CD4-positive, alpha-beta T cell treated with Interferon alpha-2 for 1 hour (primary cell): ENCODE results near the gene TRPT1.
A peak's percentile ranks its signal among the peaks of the same experiment; 100 is the strongest.

Experiments
- DNase-seq, 2 donors: peaks; one replicate each; pipeline ENCODE4 v3.0.0-alpha.2; 2020 to 2022

The TRPT1 gene, protein sequence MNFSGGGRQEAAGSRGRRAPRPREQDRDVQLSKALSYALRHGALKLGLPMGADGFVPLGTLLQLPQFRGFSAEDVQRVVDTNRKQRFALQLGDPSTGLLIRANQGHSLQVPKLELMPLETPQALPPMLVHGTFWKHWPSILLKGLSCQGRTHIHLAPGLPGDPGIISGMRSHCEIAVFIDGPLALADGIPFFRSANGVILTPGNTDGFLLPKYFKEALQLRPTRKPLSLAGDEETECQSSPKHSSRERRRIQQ

DNA sequence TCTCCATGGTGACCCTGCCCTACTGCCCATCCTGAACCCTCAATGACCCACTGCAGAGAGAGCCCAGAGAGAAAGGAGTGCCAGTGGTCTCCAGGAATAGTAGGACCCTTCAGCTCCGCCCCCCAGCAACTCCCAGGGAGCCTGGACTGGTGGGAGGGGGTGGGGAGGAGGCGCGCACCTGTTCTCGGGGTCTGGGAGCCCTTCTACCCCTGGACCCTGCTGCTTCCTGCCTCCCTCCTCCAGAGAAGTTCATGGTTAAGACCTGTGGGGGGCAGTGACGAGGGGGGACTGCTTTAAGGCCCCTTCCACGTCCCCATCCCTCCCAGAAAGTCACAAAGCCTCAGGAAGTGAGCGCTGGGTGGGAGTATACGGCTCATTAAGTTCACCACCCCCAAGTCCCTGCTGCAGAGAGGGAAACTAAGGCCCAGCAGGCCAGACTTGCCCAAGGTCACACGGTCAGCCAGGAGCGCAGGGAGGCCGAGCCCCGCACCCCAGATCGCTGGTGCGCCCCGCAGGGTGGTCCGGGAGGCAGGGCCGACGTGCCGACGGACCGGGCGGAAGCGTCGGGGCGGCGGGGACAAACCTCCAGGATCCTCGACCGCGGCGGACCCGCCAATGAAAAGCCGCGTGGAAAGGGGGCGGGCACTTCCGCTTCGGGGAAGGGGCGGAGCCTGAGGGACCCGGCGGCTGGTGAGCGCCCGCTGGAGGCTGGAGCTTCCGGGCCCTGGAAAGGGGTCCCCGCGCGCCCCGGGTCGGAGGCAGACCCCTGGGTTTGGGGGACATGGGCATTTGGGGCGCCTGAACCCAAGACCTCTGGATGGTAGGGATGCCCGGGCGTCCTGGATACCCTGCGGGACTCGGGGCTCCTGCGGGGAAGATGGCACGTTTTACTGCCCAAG lies at the start of gene TRPT1, which contains the start of gene NUDT22:
TRPT1 (minus strand) TSS at position 579 of the 899 bp plus-strand sequence; CDS start at position 253, 326 bp downstream.
NUDT22 (plus strand) TSS at position 667 of the 899 bp plus-strand sequence. CDS start 379 bp downstream, outside the sequence.
- peak; percentile 85 to 89 for DNase-seq

DNA sequence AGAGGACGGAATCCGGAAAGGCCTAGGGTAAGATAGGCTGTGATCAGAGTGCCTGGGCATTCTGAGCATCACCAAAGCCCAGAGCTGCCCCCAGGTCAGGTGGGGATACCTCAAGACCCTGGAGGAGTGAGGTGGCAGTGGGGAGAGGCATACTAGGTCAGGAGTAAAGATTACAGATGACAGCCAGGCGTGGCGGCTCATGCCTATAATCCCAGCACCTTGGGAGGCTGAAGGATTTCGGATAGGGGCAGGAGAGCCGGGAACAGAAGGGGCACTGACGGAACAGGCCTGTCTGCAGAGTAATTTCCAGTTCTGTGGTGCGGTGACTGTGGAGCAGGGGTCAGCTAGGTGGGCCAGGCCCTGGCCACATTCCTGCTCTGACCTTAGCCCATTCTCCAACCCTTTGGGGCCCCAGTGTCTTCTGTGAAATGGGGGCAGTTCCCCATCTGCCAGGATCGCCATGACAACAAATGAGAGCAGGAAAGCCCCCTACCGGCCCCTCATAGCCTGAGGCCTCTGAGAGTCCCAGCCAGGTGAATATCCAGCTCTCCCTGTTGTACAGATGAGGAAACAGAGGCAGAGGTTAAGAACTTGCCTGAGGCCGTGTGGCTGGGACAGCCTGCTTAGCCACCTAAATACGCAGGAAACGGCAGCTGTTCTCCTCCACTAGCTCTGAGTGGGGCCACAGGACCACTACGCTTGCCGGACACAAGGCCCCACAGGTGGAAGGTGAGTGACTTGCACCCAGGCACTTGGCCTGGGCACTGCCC lies 49.2 kb upstream of the TRPT1 start:
- DNase-seq = no peak

DNA sequence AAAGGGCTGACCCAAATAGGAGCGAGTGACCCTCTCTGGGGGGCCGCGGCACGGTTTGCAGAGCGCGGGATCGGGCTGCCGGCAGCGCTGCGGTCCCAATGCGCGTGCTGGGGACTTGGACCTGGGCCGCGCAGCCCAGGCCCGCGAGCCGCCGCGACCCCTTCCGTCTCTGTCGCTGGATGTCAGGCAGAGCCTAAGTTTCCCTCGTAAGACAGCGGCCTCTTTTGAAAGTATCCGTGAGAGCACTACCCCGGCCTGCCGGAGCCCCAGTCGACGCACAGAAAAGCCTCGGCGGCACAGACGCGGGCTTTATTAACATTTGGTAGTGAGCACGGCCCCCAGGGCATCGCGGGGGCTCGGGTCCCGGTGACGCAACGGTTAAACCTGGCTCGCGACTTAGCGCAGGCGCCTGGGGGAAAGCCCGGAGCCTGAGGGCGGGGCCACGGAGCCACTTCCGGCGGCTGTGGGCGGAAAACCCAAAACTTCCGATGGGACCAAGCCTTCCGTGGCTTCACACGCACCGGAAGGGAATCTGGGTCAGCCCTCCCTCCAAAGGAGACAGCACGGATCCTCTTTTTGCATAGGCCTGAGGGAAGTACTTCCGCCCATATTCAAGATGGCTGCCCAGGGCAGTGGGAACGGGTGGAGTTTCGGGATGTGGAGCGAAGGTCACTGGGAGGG lies 43.7 kb upstream of the TRPT1 start:
- DNase-seq = peak; percentile 97 to 98

DNA sequence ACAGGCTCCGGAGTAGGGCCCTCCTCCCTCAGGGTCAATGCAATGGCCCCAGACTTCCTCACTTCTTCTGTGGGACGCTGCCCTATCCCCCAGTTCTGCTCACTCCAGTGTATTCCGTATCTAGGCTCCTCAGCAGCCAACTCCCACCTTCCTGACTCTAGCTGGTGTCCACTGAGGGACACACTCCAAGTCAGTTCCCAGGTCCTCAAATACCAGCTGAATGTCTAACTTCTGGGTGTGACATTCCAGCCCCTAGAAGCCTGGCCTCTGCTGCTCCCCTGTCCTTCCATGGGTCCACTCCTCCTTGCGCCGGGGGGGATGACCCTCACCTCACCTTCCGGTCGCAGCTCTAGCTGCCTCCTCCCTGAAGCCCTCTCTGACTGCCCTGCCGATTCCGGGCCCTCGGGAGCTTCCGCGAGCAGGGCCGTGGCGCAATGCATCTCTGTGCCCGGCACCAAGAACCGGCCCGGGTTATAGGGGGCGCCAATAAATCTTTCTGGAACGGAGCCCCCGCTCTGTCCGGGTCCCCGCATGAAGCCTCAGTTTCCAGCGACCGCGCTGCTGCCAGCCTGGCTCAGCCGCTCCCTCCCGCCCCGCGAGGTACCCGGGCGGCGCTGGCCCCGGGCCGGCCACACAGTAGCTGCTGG lies 43.0 kb upstream of the TRPT1 start:
- DNase-seq = peak; percentile 33 to 42

DNA sequence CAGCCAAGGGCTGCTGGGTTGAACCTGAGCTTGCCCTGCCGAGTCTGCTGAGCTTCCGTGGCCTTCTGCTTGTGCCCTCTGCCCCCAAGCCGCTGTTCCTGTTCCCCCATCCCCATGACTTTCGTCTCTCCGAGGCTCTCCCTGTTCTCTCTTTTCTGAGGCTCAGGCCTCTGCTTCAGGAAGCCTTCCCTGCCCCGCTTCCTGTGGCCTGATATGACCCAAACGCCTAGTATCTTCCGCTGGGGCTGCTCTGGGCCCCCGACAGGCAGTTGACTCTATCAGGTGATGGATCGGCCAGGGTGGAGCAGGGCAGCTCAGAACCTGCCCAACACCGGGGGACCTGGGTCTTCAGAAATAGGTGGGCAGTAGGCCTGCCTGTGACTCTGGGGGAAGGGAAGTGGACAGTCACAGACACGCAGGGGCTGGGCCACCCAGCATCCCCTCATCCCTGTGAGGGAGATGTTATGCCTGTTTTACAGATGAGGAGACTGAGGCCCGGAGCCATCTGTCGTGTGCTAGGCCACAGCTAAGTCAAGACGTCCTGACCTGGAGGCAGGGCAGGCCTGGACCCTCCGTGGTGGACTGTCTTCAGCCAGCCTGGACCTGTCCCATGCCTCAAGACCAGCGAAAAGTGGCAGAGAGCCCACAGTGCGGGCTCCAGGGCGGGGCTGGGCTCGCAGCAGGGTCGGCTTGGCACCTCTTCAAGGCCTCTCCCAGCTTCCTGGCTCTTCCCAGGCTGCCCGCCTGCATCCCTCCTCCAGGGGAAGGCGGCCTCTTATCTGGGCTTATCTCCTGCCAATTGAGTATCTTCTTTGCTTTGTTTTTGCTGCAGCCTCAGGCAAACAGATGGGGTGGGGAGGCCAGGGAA lies 42.3 kb upstream of the TRPT1 start:
- no peak for DNase-seq

DNA sequence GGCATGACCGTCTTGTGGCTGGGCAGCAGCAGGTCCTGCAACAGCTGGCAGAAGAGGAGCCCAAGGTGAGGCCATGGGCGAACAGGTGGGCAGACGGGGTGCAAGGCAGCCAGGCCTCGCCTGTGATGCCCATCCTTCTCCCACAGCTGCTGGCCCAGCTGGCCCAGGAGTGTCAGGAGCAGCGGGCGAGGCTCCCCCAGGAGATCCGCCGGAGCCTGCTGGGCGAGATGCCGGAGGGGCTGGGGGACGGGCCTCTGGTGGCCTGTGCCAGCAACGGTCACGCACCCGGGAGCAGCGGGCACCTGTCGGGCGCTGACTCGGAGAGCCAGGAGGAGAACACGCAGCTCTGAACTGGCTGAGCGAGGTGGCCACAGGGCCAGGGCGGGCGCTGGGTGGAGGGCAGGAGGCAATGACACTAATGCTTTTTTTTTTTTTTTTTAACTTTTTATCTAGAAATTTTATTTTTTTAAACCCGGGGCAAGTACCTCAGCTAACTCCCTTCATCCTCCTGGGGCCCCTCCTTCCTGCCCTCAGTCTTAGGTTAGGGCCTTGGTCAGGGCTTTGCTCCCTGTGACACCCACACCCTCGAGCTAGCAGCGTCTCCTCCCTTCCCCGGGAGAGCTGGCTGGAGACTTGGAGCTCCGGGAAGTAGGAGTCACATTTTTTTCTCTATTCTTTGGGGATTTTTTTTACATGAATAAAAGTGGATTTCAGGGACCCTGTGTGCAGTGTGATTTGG lies 41.4 kb upstream of the TRPT1 start:
- no peak for DNase-seq

DNA sequence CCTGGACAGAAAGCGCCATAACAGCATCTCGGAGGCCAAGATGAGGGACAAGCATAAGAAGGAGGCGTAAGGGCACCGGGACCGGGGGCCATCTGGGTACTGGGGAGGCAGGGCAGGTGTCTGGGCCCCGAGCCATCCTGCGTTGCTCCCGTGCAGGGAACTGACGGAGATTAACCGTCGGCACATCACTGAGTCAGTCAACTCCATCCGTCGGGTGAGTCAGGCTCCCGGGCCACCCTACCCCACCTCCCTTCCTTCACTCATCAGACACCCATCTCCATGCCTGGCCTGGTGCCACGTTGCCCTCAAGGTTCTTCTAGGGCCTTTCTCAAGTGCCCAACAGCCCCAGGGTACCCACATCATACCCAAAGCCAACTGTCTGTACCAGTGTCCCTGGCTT lies 40.4 kb upstream of the TRPT1 start:
- no peak for DNase-seq

DNA sequence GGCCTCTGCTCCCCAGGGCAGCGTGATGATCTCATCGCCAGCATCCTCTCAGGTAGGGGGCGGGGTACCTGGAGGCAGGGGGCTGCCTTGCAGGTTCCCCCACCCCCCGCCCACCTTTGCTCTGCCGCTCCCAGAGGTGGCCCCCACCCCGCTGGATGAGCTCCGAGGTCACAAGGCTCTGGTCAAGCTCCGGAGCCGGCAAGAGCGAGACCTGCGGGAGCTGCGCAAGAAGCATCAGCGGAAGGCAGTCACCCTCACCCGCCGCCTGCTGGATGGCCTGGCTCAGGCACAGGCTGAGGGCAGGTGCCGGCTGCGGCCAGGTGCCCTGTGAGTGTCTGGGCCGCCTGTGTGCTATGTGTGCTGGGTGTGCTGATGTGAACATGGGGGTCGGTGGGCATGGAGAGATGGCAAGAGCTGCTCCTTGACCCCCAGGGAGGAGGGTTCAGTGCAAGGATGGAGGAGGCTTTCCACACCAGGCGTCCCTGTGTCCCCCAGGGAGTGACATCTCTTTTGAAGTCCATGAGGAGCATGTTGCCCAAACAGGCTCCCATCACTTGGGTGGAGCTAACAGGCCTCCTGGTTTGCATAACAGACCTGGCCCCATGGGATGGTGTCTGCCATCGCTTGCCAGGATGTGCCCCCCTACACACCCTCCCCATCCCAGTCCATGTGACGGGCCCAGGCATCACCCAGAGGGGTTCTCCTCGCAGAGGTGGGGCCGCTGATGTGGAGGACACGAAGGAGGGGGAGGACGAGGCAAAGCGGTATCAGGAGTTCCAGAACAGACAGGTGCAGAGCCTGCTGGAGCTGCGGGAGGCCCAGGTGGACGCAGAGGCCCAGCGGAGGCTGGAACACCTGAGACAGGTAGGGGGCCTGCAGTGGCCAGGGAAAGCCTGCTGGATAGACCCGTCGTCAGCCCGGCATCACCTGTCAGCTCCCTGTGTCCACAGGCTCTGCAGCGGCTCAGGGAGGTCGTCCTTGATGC lies 39.5 kb upstream of the TRPT1 start:
- no peak for DNase-seq

DNA sequence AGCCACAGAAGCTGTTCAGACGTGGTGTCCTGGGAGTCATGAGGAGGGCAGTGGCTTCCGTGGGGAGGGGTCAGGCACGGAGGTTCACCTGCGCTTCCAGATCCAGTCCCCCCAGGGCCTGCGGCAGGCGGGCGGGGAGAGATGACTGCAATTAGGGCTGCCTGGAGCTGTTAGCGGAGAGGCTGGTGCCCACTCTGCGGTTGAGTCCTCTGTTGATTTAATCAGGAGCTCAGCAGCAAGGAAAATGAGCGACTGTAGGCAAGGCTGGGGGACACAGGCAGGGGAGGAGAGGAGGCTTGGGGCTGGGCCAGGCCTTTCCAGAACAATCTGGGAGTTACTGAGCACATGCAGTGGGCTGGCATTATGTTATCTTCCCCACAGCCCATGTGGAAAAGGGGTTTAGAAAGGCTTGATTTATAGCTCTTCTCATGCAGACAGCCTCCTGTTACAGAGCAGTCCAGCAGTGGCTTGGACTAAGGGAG lies 38.4 kb upstream of the TRPT1 start:
- DNase-seq = no peak

DNA sequence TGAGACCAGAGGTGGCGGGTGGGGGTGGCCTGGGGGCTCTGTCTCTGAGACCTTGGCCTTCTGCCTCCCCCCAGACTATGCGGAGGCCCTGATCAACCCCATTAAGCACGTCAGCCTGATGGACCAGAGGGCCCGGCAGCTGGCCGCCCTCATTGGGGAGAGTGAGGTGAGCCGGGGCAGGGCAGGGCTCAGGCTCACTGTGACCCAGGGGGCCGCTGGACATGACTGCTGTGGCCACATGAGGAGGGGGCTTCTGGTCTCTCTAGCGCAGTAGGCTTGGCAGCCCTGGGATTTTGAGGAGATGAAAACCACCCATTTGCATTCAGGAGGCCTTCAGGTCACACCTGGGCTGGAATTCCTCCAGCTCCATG lies 37.9 kb upstream of the TRPT1 start:
- no peak for DNase-seq

DNA sequence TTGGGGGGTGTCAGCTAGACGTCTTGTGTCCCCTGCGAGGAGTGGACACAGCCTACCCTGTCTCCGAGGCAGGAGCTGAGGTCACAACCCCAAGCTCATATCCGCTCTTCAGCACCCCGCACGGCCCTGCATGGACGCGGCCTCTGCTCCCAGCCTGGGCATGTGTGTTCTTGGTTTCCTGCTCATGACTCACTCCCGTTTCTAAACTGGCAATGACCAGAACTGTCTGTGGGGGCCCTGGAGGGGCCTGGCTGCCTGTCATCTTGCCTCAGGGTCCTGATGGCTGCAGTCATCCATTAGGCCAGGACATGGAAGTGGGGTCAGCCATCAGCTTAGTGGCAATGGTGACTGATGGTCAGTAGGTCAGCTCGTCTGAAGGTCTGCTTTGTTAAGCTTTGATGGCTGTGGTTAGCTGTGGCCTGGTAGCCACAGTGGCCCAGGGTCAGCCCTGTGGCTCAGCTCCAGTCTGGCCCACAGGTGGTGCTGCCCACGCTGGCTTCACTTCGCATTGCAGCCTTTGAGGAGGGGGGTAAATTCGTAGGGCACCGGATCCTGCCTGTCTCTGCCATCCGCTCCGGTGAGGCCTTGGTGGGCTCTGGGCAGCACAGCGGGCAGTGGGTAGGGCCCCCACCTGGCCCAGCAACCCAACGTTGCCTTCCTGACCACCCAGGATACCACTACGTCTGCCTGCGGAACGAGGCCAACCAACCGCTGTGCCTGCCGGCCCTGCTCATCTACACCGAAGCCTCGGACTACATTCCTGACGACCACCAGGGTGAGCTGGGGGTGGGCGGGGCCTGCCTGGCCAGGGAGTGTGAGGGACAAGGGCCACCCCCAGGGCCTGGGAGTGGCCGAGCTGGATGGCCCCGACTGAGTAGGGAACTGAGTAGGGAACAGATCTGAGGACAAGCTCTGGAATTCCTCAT lies 37.3 kb upstream of the TRPT1 start:
- DNase-seq = no peak

DNA sequence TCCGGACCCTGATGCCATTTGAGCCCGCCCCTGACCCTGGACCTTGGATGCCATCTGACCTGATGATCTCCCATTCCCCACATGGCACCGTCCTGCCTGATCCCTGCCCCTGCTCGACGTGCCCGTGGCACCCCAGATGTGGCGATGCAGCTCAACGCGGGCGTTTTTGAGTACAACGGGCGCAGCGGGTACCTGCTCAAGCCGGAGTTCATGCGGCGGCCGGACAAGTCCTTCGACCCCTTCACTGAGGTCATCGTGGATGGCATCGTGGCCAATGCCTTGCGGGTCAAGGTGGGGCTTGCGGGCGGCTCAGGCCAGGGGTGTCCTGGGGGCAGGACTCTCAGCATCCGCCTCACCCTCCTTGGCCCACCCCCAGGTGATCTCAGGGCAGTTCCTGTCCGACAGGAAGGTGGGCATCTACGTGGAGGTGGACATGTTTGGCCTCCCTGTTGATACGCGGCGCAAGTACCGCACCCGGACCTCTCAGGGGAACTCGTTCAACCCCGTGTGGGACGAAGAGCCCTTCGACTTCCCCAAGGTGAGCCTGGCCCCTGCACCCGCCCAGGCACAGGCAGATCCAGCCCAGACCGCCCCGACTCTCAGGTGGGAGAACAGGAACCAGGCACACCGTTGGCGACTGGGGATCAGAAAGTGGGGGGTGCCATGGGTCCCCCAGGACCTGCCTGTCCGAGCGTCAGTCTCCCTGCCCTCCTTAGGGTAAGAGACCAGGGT lies 36.5 kb upstream of the TRPT1 start:
- DNase-seq = no peak

DNA sequence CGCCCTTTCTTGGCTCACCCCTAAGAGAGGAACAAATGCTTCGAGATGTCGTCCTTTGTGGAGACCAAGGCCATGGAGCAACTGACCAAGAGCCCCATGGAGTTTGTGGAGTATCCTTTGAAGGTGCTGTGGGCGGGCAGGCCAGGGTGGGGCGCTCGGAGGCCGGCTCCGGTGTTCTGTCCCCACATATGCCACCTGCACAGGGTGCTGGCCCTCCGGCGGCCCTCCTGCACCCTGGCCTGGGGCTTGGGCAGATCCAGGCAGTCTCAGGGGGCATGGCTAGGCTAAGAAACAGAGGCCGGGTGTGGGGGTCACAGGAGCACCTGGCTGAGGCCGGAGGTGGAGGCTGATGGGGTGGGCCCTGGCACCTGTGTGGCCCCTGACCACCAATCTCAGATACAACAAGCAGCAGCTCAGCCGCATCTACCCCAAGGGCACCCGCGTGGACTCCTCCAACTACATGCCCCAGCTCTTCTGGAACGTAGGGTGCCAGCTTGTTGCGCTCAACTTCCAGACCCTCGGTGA lies 35.6 kb upstream of the TRPT1 start:
- DNase-seq = no peak

DNA sequence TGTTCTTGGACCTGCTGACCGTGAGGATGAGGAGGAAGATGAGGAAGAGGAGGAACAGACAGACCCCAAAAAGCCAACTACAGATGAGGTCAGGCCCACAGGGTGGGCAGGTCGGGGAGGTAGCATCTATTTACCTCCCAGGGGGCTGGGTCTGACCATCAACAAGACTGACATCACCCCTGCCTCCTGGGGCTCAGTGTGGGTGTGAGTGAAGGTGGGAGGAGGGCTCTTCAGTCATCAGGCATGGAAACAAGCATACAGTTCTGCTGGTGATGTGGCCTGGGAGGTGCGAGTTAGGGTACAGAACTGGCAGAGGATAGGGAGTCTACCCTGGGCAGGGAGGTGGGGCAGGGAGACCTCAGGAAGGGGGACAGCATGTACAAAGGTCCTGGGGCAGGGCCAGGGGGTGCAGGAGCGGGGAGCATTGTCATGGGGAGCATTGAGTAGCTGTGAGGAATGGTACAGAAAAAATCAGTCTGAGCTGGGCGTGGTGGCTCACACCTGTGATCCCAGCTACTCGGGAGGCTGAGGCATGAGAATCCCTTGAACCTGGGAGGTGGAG lies 34.2 kb upstream of the TRPT1 start:
- DNase-seq = no peak

DNA sequence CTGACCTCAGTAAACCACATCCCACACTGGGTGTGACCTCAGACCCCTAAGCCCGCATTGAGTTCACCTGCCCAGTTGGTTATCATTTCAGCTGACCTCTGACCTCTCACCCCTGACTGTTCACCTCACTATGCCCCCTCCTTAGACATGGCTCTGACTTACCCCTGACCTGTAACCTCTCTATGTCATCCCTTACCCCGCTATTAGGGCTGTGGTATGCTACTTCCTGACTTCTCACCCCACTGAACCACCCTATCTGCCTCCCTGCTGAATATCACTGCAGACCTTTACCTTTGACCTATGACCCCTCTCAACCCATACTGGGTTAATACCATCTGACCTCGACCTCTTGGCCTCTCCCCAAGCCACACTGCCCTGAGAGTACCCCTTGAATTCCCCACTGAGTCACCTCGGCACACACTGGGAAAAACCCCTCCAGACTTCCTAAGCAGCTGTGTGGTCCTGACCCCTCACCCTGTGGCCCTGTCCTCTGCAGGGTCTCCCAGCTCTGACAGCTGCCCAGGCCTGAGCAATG lies 33.6 kb upstream of the TRPT1 start:
- no peak for DNase-seq

DNA sequence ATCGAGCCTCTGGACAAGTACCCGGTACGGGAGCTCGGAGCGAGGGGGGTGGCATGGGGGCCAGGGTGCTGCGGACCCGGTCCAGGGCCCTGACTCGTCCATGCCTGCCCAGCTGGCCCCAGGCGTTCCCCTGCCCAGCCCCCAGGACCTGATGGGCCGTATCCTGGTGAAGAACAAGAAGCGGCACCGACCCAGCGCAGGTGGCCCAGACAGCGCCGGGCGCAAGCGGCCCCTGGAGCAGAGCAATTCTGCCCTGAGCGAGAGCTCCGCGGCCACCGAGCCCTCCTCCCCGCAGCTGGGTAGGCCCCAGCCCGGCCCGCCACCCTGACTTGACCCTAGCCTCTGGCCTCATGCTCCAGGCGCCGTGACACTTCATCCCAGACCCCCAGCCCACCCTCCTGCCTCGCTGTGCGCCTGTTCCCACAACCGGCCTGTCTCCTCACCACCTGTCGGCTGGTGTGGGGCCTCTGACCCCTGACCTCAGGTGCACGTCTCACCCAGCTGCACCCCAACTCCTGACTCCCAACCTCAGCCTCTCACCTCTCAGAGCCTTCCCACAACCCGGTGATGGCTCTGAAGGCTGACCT lies 33.1 kb upstream of the TRPT1 start:
- no peak for DNase-seq
